GM19455 (cell line): ENCODE data around the gene AIFM3.

Experiments used
- ATAC-seq: cut with Tn5 transposase; IDR thresholded peaks from one replicate; pipeline ENCODE4 v1.9.1; 2021; ENCODE audit not compliant: unreplicated experiment

Gene AIFM3

DNA sequence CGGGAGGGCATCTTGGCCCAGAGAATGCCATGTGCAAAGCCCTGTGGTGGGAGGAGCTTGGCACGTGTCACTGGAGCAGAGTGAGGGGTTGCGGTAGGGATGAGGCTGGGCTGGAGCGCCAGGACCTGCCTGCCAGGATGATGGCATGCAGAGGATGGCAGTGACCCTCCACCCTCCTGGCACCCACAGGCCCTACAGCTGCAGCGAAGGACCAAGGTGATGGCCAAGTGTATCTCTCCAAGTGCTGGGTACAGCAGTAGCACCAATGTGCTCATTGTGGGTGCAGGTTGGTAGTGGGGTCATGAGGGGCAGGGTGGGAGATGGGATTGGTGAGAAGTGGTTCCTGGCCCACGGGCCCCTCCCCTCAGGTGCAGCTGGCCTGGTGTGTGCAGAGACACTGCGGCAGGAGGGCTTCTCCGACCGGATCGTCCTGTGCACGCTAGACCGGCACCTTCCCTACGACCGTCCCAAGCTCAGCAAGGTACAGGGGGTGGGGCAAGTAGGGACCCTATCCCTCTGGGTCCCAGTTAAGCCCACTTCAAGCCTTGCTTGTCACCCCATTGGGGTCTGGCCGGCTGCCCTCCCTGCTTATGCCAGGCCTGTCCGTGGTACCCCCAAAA, 7.4 kb downstream of the AIFM3 start:
- ATAC-seq: no peak

DNA sequence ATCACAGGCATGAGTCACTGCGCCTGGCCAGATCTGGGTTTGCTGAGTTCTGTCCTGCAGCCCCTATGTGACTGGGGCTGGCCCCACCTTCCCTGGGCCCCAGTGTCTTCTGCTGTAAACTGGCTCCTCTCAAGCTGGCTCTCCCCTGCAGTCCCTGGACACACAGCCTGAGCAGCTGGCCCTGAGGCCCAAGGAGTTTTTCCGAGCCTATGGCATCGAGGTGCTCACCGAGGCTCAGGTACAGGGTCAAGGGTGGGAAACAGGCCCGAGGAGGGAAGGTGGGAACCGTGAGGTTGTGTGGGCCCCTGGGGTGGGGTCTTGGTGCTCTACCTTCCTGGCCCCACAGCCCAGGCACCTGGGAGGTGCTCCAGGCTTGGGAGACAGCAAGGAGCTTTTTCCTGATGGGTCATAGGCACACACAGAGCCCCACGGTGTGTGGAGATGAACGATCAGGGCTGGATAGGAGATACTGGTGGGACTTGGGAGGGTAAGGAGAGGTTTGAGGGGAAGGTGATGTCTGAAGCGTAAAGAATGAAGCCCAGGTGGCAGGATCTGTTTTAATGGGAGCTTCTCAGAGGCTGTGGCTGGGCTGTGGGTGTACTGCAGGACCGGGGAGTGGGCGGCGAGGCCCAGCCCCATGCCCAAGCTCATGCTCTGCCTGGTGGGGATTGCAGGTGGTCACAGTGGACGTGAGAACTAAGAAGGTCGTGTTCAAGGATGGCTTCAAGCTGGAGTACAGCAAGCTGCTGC, 8.7 kb downstream of the AIFM3 start:
- ATAC-seq: no peak

DNA sequence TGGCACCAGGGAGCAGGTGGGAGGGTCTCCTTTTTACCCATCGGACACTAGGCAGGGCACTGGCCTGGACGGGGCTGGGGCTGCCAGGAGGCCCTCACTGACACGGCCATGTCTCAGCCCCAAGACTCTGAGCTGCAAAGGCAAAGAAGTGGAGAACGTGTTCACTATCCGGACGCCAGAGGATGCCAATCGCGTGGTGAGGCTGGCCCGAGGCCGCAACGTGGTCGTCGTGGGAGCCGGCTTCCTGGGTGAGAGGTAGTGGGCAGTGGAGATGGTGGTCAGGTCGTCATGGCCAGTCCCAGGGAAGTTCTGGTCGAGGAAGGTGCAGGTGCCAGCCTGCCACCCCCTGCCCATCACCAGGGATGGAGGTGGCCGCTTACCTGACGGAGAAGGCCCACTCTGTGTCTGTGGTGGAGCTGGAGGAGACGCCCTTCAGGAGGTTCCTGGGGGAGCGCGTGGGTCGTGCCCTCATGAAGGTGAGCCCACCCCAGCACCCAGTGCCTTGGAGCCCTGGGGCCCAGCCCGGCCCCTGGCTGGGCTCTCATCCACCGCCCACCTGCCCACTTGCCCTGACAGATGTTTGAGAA, 9.3 kb downstream of the AIFM3 start:
- ATAC-seq: no peak

DNA sequence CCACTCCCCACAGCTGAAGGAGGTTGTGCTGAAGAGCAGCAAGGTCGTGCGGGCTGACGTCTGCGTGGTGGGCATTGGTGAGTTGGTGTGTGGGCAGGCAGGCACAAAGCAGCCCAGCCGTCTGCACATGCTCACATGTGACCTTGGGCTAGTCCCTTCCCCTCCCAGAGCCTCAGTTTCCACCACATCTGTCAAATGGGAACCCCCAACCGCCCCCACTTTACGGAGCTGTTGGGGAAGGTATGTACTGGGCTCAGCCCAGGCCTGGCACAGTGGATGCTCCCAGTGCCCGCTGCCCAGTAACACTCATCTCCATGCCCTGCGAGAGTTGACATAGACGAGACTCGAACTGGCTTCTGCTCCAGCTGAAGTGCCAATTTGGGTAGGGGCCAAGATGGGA, 10.0 kb downstream of the AIFM3 start:
- no peak for ATAC-seq

DNA sequence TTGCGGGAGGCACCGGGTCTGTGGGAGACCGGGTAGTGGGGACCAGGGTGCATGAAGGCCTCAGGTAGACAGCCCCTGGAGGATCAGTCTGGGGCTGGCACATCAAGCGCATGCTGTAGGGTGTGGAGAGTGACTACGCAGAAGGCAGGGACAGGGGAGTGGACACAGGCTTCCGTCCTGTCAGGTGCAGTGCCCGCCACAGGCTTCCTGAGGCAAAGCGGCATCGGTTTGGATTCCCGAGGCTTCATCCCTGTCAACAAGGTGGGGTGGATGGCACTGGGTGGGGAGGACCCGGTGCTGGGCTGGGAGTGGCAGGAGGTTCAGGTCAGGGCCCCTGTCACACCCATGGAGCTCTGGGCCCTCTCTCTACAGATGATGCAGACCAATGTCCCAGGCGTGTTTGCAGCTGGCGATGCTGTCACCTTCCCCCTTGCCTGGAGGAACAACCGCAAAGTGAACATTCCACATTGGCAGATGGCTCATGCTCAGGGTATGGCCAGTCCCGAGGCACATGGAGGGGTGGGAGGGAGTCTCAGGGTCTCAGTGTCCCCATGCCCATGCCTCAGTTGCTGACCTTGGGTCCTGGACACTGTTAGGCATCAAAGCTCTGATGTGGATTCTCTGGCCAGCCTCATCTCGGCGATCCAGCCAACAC, 10.6 kb downstream of the AIFM3 start:
- no peak for ATAC-seq

DNA sequence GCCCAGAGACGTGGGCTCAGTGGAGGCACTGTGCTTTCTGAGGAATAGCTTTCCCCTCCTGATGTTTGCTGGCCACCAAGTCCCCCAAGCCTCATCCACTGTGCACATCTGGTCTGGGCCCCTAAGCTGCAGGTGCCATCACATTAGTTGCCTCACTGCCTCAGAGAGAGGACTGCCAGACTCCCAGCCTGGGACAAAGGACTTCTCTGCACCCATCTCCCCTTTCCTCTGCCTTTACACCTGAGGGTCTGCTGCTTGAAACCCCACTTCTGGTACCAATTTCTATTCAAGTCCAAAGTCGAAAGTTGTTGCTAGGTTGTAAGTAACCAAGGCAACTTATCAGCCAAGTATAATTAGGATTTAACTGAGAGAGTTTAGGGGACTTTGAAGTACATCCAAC, 11.4 kb downstream of the AIFM3 start:
- ATAC-seq: no peak

DNA sequence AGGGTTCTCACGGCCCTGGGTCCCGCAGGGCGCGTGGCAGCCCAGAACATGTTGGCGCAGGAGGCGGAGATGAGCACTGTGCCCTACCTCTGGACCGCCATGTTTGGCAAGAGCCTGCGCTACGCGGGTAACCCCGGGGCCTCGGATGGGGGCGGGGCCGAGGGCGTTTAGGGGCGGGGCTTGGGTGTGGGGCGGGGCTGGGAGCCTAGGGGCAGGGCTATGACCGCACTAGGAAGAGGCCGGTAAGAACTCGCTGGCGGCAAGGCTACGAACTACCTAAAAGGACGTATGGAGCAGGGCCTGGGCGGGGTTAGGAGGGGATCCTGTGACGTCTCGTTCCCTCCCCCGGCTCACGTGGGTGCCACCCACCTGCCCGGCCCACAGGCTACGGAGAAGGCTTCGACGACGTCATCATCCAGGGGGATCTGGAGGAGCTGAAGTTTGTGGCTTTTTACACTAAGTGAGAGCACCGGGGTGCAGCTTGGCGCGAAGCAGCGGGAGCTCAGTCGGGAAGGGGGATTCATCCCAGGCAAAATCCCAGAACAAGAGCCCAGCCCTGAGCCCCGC, 12.3 kb downstream of the AIFM3 start:
- ATAC-seq: no peak

DNA sequence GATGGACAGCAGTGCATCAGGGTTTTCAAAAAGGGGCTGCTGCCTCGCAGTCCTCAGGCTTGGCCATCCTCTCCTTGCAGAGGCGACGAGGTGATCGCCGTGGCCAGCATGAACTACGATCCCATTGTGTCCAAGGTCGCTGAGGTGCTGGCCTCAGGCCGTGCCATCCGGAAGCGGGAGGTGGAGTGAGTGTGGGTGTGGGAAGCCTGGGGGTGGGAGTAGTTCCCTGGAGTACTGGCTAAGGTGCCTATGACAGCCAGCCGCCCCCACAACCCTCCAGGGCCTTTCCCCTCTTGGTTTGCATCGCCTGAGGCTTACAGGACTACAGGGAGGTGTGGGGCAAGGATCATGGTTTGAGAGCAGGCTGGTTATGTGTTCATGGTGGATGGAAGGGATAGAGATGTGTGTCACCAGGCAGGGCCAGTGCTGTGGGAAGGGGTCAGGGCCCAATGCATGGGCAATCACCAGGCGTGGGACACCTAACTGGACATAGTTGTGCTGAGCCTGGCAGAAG, 12.9 kb downstream of the AIFM3 start:
- ATAC-seq: no peak

DNA sequence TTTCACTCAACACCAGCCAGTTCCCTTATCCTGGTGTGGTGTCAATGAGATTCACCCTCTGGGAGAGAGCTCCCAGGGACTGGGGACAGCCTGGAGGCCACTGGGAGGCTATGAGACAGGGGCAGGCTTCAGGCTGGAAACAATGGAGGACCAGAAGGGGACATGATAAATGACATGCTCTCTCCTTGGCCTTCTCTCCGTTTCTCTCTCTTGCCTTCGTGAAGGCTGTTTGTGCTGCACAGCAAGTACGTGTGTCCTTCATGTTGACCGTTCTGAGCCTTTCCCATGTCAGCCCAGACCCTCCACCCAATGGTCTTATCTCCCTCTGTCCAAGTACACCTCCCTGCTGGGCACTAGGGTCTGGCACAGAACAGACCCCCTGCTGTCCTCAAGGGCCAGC, 13.5 kb downstream of the AIFM3 start:
- ATAC-seq: no peak

DNA sequence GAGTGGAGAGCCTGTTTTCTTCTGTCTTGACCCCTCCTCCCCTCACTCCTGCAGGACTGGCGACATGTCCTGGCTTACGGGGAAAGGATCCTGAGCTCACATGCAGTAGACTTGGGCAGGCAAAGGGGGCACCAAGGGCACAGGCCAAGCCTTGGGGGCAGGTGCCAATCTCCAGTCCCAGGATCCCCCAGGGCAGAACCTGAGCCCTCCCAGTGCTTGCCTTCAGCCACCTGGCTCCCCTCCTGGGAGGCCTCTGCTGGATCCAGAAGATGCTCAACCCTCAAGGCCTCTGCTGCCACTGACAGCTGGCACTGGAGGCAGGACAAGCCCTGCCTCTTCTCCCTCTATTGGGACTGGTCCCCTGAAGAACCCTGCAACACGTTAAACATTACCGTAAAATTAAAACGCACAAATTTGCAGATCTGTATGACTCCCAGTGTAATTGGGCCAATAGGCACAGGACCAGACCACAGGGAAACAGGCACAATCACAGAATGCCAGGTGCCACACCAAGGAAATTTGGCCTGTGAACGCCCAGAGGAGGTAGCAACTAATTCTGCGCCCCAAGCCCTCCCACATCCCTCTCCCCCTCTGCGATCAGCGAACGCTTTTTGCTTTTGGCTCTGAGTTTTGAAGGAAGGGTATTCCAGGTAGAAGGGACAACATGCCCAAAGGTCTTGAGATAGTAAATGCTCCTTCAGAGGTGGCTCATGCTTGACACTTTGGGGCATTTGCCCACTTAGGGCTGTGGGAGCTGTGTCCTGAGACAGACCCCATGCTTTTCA, 14.1 kb downstream of the AIFM3 start:
- ATAC-seq: no peak

DNA sequence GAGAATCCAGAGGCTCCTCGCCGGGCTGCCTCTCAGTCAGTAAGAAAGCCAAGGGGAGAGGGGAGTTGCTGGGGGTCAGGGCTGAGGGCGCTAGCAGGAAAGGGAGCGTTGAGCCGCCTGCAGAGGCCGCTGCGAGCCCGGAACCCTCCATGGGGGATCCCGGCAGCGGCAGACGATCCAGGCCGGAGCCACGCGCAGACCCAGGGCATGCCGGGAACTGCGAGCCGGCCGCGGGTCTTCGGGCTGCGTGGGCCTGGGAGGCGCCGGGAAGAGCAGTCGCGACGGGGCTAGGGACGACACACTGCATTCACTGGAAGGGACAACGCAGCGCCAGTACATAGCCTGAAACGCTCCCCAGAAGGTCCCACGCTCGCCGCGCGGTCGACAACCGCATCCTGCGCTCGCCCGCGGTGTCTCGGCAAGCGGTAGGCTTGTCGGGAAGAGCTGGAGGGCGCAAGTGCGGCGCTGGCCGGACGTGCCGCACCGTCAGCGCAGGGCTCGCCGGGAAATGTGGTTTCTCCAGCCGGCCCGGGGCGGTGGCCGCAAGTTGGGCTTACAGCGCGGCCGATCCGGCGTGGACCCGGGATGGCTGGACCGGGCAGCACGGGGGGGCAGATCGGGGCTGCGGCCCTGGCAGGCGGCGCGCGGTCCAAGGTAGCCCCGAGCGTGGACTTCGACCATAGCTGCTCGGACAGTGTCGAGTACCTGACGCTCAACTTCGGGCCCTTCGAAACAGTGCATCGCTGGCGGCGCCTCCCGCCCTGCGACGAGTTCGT, 14.9 kb downstream of the AIFM3 start, which contains the start of gene LZTR1:
Gene LZTR1 (plus strand): TSS at position 511 of the 776 bp plus-strand sequence. CDS start 75 bp downstream, at position 586.
- ATAC-seq: peak; percentile 81

DNA sequence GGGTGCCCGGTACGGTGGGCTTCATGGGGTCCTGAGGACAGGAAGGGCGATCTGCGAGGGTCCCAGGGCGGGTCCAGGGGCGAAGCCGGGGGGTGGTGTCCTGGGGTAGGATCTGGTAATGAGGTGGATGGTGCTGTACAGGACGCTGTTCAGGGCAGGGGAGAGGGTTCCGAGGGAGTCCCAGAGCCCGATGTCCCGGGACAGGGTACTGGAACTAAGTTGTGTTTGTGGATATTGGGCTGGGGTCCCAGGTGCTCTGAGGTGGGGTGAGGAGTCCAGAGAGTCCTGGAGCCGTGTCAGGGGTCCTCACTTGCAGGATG, 15.5 kb downstream of the AIFM3 start:
- ATAC-seq: peak; percentile 15

DNA sequence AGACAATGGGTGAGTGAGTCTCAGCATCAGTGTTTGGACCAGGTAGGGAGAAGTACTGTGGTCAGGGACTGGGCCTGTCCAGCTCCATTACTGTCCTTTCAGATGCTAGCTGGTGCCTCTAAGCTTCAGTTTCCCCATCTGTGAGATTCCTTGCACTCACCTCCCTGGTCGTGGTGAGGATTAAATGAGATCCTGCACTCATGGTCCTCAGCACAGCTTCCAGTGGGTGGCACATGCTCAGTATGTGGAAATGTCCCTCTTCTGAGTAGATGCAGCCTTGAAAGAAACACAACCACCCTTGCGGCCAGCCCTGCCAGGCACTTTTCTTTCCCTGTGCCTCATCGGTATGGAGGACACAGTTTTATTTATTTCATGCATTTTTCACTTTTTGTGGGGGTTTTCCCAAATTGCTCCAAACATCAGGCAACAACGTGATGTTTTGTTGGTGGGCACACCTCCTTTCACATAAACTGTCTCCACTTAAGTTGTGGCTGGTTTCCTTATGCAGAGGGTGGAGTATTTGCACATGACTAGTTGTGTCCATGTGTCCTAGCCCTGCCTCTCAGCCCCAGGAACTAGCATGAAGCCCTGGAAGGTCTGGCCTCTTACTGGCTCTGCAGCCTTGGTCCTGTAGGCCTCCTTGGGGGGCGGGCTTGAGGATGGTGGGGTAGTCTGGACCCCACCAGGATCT, 16.2 kb downstream of the AIFM3 start:
- ATAC-seq: no peak

DNA sequence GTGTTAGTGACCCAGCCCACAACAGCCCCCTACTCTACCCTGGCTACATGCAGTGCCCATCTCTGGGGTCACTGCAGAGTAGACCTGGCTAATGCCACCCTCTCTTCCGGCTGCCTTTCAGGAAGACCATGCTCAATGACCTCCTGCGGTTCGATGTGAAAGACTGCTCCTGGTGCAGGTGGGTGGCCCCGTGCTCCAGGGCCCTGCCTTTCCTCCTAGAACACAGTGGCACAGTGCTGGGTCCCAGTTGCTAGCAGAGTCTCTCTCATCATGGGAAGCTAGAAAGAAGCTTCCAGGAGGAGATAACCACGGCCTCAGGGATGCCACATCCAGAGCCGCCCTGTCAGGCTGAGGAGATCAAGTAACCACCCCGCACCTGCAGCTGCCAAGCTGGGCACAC, 18.7 kb downstream of the AIFM3 start:
- ATAC-seq: no peak

DNA sequence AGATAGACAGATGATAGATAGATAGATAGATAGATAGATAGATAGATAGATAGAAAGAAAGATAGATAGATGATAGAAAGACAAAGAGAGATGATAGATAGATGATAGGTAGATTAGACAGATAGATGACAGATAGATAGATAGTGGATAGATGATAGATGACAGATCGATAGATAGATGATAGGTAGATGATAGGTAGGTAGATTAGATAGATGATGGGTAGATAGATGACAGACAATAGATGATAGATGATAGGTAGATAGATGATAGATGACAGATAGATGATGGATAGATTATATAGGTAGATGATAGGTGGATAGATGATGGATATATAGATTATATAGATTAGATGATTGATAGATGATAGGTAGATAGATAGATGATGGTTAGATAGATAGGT, 19.3 kb downstream of the AIFM3 start:
- ATAC-seq: no peak

DNA sequence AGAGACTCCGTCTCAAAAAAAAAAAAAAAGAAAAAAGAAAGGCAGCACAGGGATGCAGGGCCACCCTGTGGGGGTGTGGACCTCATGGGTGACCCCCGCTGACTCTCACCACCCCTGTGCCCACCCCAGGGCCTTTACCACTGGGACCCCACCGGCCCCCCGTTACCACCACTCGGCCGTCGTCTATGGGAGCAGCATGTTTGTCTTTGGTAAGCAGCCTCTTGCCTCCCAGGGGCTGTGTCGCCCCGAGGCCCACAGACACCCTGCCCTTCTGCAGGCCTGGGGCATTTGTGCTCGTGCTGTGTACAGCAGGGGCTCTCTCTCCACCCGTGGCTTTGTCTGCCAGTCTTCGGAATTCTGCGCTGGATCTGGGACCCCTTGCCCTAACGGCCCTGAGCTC, 20.3 kb downstream of the AIFM3 start:
- no peak for ATAC-seq

DNA sequence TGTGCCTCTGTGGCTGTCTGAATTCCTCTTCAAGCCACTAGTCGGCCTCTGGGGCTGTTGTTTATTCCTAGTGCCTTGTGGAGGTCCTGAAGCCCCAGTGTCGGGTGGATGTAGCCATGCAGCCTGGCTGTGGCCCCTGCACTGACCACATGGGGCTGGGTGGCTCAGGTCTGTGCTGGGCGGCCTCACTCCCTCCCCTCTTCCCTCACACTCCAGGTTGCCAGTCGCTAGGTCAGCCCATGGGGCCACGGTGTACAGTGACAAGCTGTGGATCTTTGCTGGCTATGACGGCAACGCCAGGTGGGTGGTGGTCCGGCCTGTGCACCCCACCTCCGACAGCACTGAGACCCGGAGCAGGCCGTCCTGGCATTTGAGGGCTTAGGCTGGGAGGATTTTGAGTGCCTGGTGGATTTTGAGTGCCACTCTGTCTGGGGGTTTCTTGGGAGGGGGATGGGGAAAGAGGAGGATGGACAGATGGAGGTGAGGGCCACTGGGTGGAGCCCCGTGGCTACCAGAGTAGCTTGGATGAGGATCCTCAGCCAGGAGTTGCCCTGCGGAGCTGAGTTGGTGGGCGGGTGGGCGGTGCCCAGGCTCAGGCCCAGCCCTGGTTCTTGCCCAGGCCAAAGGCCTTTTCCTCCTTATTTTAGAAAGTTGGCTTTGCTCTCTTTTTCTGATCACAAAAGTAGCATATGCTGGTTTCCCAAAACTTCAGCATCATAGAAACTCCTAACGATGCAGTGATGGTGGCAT, 21.7 kb downstream of the AIFM3 start:
- ATAC-seq: no peak

DNA sequence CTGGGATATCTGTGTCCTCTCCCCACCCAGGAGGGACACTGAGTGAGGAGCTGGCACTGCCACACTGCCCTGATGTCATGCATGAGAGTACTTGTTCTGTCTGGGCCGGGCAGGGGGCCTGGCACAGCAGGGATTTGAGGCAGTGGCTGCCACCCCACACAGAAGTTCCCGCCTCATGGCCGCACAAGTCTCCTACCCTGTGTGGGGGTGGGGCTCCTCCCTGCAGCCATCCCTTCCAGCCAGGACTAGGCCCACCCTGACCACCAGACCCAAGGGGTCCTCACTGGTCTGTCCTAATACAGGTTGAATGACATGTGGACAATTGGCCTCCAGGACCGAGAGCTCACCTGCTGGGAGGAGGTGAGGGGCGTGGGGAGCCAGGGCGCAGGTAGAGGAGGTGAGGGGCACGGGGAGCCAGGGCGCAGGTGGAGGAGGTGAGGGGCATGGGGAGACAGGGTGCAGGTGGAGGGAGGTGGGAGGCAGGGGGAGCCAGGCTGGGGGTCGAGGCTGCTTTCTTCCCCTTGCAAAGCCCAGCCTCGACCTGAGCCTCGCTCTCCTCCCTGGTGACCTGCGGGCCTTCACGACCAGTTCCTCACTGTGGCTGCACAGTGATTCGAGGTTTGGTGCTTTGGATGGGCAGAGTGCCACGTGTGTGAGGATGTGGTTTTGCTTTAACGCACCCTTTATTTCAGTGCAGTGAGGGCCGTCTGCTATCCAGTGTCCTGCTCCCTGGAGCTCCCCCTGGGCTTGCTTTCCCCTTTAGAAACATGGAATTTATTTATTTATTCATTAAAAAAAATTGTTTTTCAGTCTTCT, 22.5 kb downstream of the AIFM3 start:
- no peak for ATAC-seq
